ENCODE data around the gene BOD1. TPM values are rescaled to one million over a fixed set of nuclear protein-coding genes. Genes with fewer than 3 reads are reported as not detected.
A peak's percentile ranks its signal among the peaks of the same experiment; 100 is the strongest.
"Not testable (repeated sequence)": the region's sequence is repeated elsewhere in the genome, so short reads cannot be mapped to it uniquely, and the experiment has no call there.

Gene BOD1
- total RNA-seq, 1 donor from 2014 or later = 27.3 TPM

DNA sequence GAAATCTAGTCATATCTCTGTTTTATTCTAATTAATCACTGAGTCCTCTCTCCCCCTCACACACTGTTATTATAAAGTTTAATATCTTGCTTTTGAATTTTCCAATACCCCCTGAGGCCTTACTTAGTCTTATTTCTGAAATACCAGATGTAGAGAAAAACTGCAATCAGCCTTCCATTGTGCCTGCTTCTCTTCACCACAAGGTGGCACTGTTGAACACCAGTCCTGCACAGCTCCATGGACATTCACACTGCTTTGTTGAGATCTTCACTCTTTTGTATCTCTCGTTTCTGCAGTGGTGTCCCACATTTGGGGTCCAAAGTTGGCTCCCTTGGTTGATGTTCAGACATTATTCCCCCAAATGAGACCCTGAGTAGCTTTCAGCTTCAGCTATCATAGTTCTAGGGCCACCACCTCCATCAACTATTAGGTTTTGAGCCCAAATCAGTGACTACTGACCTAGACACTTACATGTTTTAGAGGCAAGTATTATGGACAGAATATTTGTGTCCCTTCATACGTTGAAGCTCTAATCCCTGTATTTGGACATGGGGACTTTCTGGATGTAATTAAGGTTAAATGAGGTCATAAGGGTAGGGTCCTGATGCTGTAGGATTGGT, 24.3 kb downstream of the BOD1 start:
- intact Hi-C loops (cut with micrococcal nuclease) = no loop called here
- peaks cover 58% of the 10 kb centered on the region for H3K9me3 Mint-ChIP-seq
- peaks cover 3% of the 10 kb centered on the region for H3K36me3 Mint-ChIP-seq (ENCODE audit: low read depth)
- no peaks in the 10 kb centered on the region for H3K27me3 Mint-ChIP-seq (ENCODE audit: insufficient read depth)
- H3K4me1 Mint-ChIP-seq (ENCODE audit: low read depth) = no peaks in the 10 kb centered on the region
- DNase-seq (ENCODE audit: low spot score) = no peak
- H3K4me3 Mint-ChIP-seq = no peak overlapping the region
- H3K27ac Mint-ChIP-seq = no peak overlapping the region

DNA sequence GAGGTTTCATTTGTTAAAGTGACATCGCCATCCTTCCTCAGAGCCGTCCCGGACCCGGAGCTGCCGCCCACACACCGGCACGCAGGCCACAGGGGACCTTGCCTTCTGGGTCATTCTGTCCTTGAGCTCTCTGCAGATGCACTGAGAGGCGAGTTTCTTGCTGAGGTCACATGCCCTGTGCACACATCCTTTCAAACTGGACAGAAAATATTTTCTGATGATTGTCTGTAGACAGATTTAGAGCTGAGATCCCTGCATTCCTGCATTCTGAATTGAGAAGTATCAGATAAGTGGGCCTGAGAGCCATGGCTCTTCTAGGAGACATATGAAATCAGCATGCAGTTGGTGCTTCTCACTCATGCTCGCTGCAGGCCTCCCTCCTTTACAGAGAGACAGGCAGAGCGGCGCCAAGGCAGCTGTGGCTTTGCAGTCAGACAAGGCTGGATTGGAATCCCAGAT, 25.4 kb downstream of the BOD1 start:
- DNase-seq (ENCODE audit: low spot score) = no peak
- Mint-ChIP-seq H3K4me1 (ENCODE audit: low read depth) (no peaks in the 10 kb centered on the region), H3K36me3 (ENCODE audit: low read depth) (peaks cover 3% of the 10 kb centered on the region), H3K9me3 (peaks cover 64% of the 10 kb centered on the region), H3K27me3 (ENCODE audit: insufficient read depth) (no peaks in the 10 kb centered on the region), H3K27ac (no peak overlapping the region), H3K4me3 (no peak overlapping the region)
- intact Hi-C loops (cut with micrococcal nuclease) = no loop called here

DNA sequence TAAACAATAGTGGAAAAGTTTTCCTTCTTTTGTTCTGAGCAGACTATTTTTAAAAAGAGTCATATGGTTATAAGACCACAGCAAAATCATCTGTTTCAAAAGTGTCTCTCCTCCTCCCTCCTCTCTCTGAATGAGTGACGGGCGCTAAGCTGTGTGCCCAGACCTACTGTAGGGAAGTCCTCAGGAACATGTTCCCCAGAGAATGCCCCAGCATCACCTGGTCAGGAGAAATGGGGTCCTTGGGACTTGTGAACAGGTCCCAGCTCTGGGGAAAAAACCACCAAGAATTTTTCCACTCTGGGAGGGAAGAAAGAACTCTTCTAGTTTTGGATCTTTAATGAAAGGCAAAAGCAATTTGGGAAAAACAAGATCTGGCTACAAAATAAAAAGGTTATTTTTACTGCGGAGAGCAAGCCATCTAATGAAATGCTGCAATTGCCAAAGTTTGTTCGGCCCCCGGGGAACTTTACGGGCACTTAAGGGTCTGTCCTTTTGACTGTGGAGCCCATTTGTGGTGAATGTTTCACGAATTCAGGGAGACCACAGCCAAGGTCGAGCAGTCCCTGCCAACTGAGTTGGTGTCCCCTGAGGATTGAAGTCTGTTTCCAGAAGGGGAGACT, 25.9 kb downstream of the BOD1 start:
- Mint-ChIP-seq H3K36me3 (ENCODE audit: low read depth) (peaks cover 3% of the 10 kb centered on the region), H3K27me3 (ENCODE audit: insufficient read depth) (no peaks in the 10 kb centered on the region), H3K9me3 (peaks cover 64% of the 10 kb centered on the region), H3K4me3 (no peak overlapping the region), H3K27ac (no peak overlapping the region), H3K4me1 (ENCODE audit: low read depth) (no peaks in the 10 kb centered on the region)
- DNase-seq (ENCODE audit: low spot score) = no peak
- intact Hi-C loops (cut with micrococcal nuclease) = no loop called here

DNA sequence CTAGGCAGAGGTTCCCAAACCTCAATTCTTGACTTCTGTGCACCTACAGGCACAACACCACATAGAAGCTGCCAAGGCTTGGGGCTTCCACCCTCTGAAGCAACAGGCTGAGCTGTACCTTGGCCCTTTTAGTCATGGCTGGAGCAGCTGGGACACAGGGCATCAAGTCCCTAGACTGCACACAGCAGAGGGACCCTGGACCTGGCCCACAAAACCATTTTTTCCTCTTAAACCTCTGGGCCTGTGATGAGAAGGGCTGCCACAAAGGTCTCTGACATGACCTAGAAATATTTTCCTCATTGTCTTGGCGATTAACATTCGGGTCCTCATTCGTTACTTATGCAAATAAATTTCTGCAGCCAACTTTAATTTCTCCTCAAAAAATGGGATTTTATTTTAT, 30.3 kb downstream of the BOD1 start:
- intact Hi-C loops (cut with micrococcal nuclease); H3K36me3 Mint-ChIP-seq (ENCODE audit: low read depth); H3K27me3 Mint-ChIP-seq (ENCODE audit: insufficient read depth); H3K4me3 Mint-ChIP-seq; DNase-seq (ENCODE audit: low spot score); H3K27ac Mint-ChIP-seq; H3K4me1 Mint-ChIP-seq (ENCODE audit: low read depth): not testable (repeated sequence)
- H3K9me3 Mint-ChIP-seq = peaks cover 31% of the 10 kb centered on the region

DNA sequence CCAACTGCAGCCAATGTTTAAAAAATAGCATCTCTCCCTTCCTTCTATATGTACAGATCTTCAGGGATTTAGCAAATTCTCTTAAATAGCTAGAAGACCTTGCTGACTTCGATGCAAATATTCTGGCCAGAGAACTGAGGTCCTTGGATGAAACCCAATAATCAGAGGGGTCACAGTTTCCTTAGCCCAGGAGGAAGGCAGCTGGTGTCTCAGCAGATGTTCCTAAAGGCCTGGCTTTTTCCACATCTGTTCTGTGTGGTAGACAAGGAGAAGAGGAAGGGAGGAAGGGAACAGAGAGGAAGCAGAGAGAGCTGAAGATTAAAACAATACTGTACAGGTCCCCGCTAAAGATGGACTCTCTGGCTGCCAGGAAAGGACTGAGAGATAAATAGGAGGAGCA, 33.1 kb downstream of the BOD1 start:
- Mint-ChIP-seq H3K36me3 (ENCODE audit: low read depth) (no peaks in the 10 kb centered on the region), H3K9me3 (peaks cover 14% of the 10 kb centered on the region), H3K4me1 (ENCODE audit: low read depth) (no peaks in the 10 kb centered on the region), H3K4me3 (no peak overlapping the region), H3K27me3 (ENCODE audit: insufficient read depth) (peaks cover 3% of the 10 kb centered on the region), H3K27ac (no peak overlapping the region)
- intact Hi-C loops (cut with micrococcal nuclease) = no loop called here
- no peak for DNase-seq (ENCODE audit: low spot score)

DNA sequence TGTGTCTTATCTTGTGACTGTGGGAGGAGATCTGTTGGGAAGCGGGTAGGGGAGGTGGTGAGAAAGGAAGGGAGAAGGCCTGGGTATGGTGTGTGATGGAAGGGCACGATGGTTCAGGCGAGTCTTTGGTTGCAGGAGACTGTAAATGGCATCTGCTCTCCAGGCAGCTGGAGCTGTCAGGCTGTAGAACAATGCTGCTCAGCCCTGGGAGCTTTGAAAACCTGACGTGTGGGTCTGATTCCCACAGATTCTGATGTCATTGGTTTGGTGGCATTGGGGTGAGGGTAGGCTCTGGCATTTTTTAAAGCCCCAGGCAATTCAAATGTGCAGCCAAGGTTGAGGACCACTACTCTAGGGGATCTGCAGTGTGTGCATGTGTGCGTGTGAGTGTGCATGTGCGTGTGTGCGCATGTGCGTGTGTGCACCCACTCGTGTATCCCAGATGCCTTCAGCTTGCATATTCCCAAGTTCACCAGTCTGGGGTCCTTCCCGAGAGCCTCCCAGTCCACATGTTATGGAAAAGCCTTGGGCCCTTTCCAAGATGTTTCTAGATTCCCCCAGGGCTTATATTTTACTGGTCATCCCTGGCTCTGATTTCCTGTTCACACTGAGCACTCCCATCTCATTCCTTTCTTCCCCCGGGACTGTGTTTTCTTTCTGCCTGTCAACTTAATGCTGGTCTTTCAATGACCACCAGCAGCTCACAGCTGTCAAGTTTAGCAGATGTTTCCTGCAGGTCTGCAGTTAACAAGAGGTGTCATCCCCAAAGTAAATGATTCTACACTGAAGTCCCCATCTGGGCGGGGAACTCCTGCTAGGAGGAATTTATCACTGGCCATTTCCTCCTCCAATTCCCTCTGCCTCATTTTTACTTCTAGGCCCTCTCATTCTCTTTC, 34.0 kb downstream of the BOD1 start:
- no peak overlapping the region for H3K4me3 Mint-ChIP-seq
- H3K27ac Mint-ChIP-seq = no peak overlapping the region
- intact Hi-C loops (cut with micrococcal nuclease) = no loop called here
- peaks cover 3% of the 10 kb centered on the region for H3K27me3 Mint-ChIP-seq (ENCODE audit: insufficient read depth)
- DNase-seq (ENCODE audit: low spot score) = no peak
- no peaks in the 10 kb centered on the region for H3K4me1 Mint-ChIP-seq (ENCODE audit: low read depth)
- peaks cover 11% of the 10 kb centered on the region for H3K9me3 Mint-ChIP-seq
- H3K36me3 Mint-ChIP-seq (ENCODE audit: low read depth) = no peaks in the 10 kb centered on the region

DNA sequence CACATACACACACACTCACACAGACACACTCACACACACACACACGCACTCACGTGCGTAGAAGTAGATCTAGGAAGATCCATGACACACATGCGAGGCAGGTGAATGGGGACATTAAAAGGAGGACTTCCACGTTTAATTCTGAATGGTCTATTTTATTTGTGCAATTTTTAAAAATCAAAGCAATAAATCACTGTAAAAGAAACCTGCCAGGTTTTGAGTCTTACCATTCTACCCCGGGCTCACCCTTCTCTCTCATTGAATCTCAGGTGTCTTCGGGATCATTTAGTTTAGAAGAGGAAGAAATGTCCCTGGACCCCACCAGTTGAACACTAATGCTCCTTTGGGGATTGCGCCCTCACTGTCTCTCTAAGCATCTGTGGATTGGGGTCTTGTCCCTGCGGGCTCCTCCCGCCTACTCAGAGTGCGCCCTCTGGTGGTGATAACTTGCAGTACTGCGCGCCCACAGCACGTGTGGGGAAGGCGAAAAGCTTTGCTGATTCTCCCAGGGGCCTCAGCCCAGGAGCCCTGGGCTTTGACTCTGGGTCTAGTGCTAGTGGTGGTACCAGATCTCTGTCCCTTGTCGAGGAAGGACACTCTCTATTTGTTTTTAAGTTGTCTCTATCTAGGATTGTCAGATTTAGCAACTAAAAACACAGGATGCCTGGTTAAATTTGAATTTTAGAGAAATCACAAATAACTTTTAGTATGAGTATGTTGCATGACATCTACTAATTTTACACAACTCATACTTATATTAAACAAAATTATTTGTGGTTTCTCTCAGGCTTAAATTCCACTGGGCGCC, 34.8 kb downstream of the BOD1 start:
- H3K27me3 Mint-ChIP-seq (ENCODE audit: insufficient read depth) = peaks cover 3% of the 10 kb centered on the region
- intact Hi-C loops (cut with micrococcal nuclease) = no loop called here
- no peaks in the 10 kb centered on the region for H3K36me3 Mint-ChIP-seq (ENCODE audit: low read depth)
- peak; percentile 22 for DNase-seq (ENCODE audit: low spot score)
- no peak overlapping the region for H3K4me3 Mint-ChIP-seq
- no peaks in the 10 kb centered on the region for H3K4me1 Mint-ChIP-seq (ENCODE audit: low read depth)
- H3K9me3 Mint-ChIP-seq = peaks cover 7% of the 10 kb centered on the region
- no peak overlapping the region for H3K27ac Mint-ChIP-seq

DNA sequence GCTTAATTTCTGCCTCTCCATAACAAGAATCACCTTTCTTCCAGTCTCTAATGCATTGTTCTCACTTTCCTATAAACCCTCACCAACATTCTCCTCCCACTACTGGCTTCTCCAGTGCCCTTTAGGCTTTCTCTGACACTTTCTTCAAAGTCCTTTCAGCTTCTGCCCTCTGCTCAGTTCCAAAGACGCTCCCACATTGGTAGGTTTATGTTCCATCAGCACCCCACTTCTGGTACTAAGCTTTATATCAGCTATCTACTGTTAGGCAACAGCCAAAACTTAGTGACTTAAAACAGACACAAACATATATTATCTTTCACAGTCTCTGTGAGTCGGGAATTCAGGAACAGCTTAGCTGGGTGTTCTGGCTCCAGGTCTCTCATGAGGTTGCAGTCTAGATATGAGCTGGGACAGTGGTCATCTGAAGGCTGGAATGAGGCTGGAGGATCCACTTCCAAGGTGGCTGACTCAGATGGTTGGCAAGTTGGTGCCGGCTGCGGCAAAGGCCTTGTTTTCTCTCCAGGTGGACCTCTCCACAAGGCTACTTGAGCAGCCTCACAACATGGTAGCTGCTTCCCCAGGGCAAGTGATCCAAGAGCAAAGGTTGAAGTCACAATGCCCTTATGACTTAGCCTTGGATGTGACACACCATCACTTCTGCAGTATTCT, 37.4 kb downstream of the BOD1 start:
- Mint-ChIP-seq H3K27ac (no peak overlapping the region), H3K27me3 (ENCODE audit: insufficient read depth) (peaks cover 9% of the 10 kb centered on the region), H3K4me1 (ENCODE audit: low read depth) (no peaks in the 10 kb centered on the region), H3K4me3 (no peak overlapping the region), H3K9me3 (no peaks in the 10 kb centered on the region), H3K36me3 (ENCODE audit: low read depth) (no peaks in the 10 kb centered on the region)
- intact Hi-C loops (cut with micrococcal nuclease) = no loop called here
- no peak for DNase-seq (ENCODE audit: low spot score)

DNA sequence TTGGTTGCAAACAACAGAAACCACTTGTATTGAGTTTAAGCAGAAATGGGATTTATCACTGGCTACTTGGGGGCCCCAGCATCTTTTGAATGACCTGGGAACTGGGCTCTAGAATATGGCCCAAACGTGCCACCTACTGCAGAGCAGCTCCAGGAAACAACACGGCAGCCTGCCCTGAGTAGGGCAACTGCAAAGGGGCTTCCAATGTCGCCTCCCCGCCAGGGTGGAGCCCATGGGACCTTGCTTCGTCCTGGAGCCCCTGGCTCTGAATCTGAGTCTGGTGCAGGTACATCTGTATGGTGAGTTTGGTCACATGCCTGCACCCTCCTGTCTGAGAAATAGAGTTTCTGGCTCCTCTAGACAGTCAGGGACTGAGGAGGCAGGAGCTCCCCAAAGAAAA, 38.6 kb downstream of the BOD1 start:
- Mint-ChIP-seq H3K9me3 (no peaks in the 10 kb centered on the region), H3K27ac (no peak overlapping the region), H3K36me3 (ENCODE audit: low read depth) (no peaks in the 10 kb centered on the region), H3K4me3 (no peak overlapping the region), H3K27me3 (ENCODE audit: insufficient read depth) (peaks cover 10% of the 10 kb centered on the region), H3K4me1 (ENCODE audit: low read depth) (no peaks in the 10 kb centered on the region)
- DNase-seq (ENCODE audit: low spot score) = no peak
- intact Hi-C loops (cut with micrococcal nuclease) = no loop called here

DNA sequence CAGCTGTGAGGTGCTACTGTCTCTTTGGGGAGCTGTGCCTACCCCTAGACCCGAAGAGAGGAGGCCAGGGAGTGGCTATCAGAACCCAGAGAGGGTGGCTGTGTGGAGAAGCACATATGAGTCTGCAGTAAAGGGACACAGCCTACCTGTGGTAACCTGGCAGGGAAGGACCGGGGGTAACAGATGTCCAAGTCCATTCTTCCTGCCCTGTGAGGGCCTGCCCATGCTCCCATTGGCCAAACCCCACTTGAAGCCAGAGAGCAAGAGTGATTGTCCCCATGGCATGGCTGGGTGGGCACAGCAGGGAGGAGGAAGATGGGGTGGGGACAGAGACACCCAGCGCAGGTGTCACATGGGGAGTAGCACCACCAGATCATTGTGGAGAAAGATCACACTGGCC, 39.3 kb downstream of the BOD1 start:
- peaks cover 15% of the 10 kb centered on the region for H3K27me3 Mint-ChIP-seq (ENCODE audit: insufficient read depth)
- no peaks in the 10 kb centered on the region for H3K36me3 Mint-ChIP-seq (ENCODE audit: low read depth)
- H3K9me3 Mint-ChIP-seq = no peaks in the 10 kb centered on the region
- intact Hi-C loops (cut with micrococcal nuclease) = no loop called here
- H3K4me3 Mint-ChIP-seq = no peak overlapping the region
- H3K4me1 Mint-ChIP-seq (ENCODE audit: low read depth) = no peaks in the 10 kb centered on the region
- no peak for DNase-seq (ENCODE audit: low spot score)
- H3K27ac Mint-ChIP-seq = no peak overlapping the region

DNA sequence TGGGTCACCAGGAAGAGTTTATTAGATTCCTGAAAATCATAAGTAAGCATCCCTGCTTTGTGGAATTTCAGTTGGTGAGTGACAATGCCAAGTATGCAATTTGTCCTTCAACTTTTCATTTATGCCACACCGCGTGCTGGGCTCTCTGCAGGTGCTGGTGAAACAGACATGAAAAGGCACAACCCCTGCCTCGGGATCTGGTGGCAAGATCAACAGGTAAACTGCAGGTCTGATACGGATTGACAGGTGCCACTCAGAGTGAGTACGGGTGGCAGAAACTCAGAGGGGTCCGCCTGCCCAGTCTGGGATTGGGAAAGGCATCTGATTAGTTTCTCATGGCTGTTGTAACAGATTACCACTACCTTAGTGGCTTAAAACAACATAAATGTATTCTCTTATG, 40.5 kb downstream of the BOD1 start:
- Mint-ChIP-seq H3K4me3 (no peak overlapping the region), H3K27me3 (ENCODE audit: insufficient read depth) (peaks cover 18% of the 10 kb centered on the region), H3K36me3 (ENCODE audit: low read depth) (no peaks in the 10 kb centered on the region), H3K27ac (no peak overlapping the region), H3K9me3 (no peaks in the 10 kb centered on the region), H3K4me1 (ENCODE audit: low read depth) (no peaks in the 10 kb centered on the region)
- no peak for DNase-seq (ENCODE audit: low spot score)
- intact Hi-C loops (cut with micrococcal nuclease) = no loop called here

DNA sequence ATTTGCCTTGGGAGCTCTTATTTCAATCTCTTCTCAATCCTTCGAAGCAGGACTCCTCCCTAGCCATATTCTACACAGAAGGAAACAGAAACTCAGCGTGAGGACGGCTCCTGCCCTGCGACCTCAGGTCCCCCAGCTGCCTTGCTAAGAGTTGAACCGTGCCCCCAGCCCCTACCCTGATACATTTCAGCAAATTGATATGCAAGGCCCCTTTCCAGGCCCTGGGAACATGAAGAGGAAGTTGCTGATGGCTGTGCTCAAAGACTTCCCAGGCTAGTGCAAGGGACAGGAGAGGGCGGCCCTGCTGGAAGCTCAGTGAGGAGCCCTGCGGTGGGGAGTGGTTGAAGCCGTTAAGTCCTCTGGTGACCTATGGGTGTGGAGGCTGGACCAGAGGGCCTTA, 41.5 kb downstream of the BOD1 start:
- Mint-ChIP-seq H3K4me1 (ENCODE audit: low read depth) (no peaks in the 10 kb centered on the region), H3K9me3 (no peaks in the 10 kb centered on the region), H3K27ac (no peak overlapping the region), H3K4me3 (no peak overlapping the region), H3K27me3 (ENCODE audit: insufficient read depth) (peaks cover 19% of the 10 kb centered on the region), H3K36me3 (ENCODE audit: low read depth) (no peaks in the 10 kb centered on the region)
- DNase-seq (ENCODE audit: low spot score) = no peak
- intact Hi-C loops (cut with micrococcal nuclease) = no loop called here
